GM18508 (cell line): ENCODE measurements around the gene MAN1C1.

Experiments
- ATAC-seq: cut with Tn5 transposase; IDR thresholded peaks from one replicate; pipeline ENCODE4 v1.9.1; 2021; ENCODE audit warnings: moderate number of reproducible peaks; ENCODE audit not compliant: insufficient read depth, unreplicated experiment

Gene MAN1C1

GRCh38 chr1:25611843-25612242 is 4.7 kb upstream of the MAN1C1 start:
- ATAC-seq = no peak

GRCh38 chr1:25612421-25612820 is 4.2 kb upstream of the MAN1C1 start:
- ATAC-seq = no peak

- ATAC-seq = no peak
Observed at GRCh38 chr1:25613091-25613490, 3.5 kb upstream of the MAN1C1 start.

GRCh38 chr1:25614501-25615171 is 2.0 kb upstream of the MAN1C1 start:
- no peak for ATAC-seq

- no peak for ATAC-seq
Observed at GRCh38 chr1:25615172-25615541, 1.4 kb upstream of the MAN1C1 start.

GRCh38 chr1:25615563-25616094 is 962 bp upstream of the MAN1C1 start:
- ATAC-seq = no peak

GRCh38 chr1:25616987-25617624 is 515 bp downstream of the MAN1C1 start:
- ATAC-seq = no peak

- no peak for ATAC-seq
Observed at GRCh38 chr1:25617625-25618432, 1.2 kb downstream of the MAN1C1 start.

- no peak for ATAC-seq
Observed at GRCh38 chr1:25618433-25618808, 1.8 kb downstream of the MAN1C1 start.

GRCh38 chr1:25619101-25619890 is 2.7 kb downstream of the MAN1C1 start:
- no peak for ATAC-seq

- ATAC-seq = no peak
Observed at GRCh38 chr1:25620211-25620610, 3.6 kb downstream of the MAN1C1 start.

- ATAC-seq = no peak
Observed at GRCh38 chr1:25620701-25621350, 4.2 kb downstream of the MAN1C1 start.

GRCh38 chr1:25621876-25622275 is 5.3 kb downstream of the MAN1C1 start:
- no peak for ATAC-seq

- no peak for ATAC-seq
Observed at GRCh38 chr1:25622531-25622930, 5.9 kb downstream of the MAN1C1 start.

GRCh38 chr1:25623007-25623406 is 6.4 kb downstream of the MAN1C1 start:
- no peak for ATAC-seq

GRCh38 chr1:25623731-25624130 is 7.1 kb downstream of the MAN1C1 start:
- no peak for ATAC-seq

- no peak for ATAC-seq
Observed at GRCh38 chr1:25624156-25624555, 7.6 kb downstream of the MAN1C1 start.

GRCh38 chr1:25624604-25625003 is 8.0 kb downstream of the MAN1C1 start:
- ATAC-seq = no peak

GRCh38 chr1:25626018-25626417 is 9.4 kb downstream of the MAN1C1 start:
- ATAC-seq = no peak
